ENCODE data around the gene LIPC. TPM values are rescaled to one million over a fixed set of nuclear protein-coding genes. Genes with fewer than 3 reads are reported as not detected.

LIPC gene
- total and polyA plus RNA-seq, 7 donors = 0.01 TPM; not detected in 6

DNA sequence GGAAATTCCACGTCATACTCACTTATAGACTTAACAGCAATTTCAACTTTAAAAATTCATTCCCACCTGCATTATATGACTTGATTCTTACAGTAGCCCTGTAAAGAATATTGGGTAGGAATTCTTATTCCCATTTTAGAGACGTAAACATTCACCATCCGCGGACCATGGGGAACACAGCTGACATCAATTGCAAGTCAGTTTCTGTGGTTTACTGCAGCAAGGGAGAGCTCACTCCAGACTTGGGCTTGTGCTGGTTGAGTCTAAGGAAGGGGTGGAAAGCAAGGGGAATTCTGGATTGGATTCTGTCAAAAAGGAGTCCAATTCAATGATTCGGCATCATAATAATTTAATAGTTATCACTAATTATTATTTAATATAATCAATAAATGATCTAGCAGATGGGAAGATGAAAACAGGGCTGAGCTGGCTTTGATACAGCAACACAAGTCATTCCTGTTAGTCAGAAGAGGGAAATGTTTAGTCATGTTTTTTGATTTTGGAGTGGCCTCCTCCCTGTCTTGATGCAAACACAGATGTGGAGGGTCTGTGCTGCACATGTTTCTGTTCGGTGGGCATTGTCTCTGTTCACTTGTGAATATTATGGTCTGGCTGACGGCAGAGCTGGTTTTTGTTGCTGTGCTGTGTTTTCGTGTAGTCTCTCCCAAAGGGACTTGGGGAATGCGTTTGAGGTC lies 9.7 kb downstream of the LIPC start:
- H3K9me3 ChIP-seq = no peaks in the 10 kb centered on the region
- H3K27ac ChIP-seq = no peak overlapping the region
- H3K4me3 ChIP-seq = no peak overlapping the region
- DNase-seq (no peak), ATAC-seq (no peak)
- no peaks in the 10 kb centered on the region for H3K36me3 ChIP-seq (ENCODE audit: insufficient read depth in 1 of 2, low read depth in 1 of 2)
- intact Hi-C loops (cut with DNase I) = loop anchor here in 1 of 2 donors (10.0 kb wide), 2 partner anchors 217 to 303 kb away; partner anchors contain the start of gene ADAM10
- WGBS, 3 donors = 73 to 84% (median 82%) methylated on average over 9 of the region's 9 CpGs
- TF ChIP-seq, protein P1, sequence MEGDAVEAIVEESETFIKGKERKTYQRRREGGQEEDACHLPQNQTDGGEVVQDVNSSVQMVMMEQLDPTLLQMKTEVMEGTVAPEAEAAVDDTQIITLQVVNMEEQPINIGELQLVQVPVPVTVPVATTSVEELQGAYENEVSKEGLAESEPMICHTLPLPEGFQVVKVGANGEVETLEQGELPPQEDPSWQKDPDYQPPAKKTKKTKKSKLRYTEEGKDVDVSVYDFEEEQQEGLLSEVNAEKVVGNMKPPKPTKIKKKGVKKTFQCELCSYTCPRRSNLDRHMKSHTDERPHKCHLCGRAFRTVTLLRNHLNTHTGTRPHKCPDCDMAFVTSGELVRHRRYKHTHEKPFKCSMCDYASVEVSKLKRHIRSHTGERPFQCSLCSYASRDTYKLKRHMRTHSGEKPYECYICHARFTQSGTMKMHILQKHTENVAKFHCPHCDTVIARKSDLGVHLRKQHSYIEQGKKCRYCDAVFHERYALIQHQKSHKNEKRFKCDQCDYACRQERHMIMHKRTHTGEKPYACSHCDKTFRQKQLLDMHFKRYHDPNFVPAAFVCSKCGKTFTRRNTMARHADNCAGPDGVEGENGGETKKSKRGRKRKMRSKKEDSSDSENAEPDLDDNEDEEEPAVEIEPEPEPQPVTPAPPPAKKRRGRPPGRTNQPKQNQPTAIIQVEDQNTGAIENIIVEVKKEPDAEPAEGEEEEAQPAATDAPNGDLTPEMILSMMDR (IDR thresholded peaks at IDR 0.05) = no peak
- no peaks in the 10 kb centered on the region for H3K27me3 ChIP-seq (ENCODE audit: insufficient read depth in 3 of 3, low read length in 2 of 3)
- H3K4me1 ChIP-seq = peaks cover 32% of the 10 kb centered on the region

- DNase-seq (no peak), ATAC-seq (no peak)
- H3K27ac ChIP-seq = no peak overlapping the region
- WGBS, 3 donors = 82 to 85% (median 84%) methylated on average over 4 of the region's 4 CpGs
- TF ChIP-seq, protein P1 (IDR thresholded peaks at IDR 0.05) = no peak
- H3K4me3 ChIP-seq = no peak overlapping the region
- no peaks in the 10 kb centered on the region for H3K9me3 ChIP-seq
- no peaks in the 10 kb centered on the region for H3K27me3 ChIP-seq (ENCODE audit: insufficient read depth in 3 of 3, low read length in 2 of 3)
- H3K36me3 ChIP-seq (ENCODE audit: insufficient read depth in 1 of 2, low read depth in 1 of 2) = no peaks in the 10 kb centered on the region
- intact Hi-C loops (cut with DNase I) = loop anchor here in 1 of 2 donors (10.0 kb wide), 2 partner anchors 217 to 303 kb away; partner anchors contain the start of gene ADAM10
- peaks cover 32% of the 10 kb centered on the region for H3K4me1 ChIP-seq
Observed at GRCh38 chr15:58442122-58442521, 10.3 kb downstream of the LIPC start.

DNA sequence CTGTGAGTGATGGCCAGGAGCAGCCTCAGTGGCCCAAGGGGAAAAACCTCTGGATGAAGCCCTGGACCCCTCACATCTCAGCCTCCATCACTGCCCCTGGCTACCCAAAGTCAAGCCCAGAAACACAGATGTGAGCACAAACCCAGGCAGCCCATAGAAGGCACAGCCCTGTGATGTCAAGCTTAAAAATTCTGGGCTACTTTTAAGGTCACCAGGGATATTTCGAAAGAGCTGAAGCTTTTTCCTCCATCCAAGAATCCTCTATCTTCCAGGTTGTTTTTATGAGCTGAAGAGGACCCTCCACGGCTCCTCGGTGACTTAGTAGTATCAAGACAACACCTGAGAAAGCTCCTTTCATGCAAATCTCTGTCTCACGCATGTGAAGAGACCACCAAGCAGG lies 11.5 kb downstream of the LIPC start:
- WGBS, 3 donors = 96 to 97% (median 97%) methylated on average over 4 of the region's 4 CpGs
- ATAC-seq (no peak), DNase-seq (no peak)
- H3K4me3 ChIP-seq = no peak overlapping the region
- TF ChIP-seq, protein P1 (IDR thresholded peaks at IDR 0.05) = no peak
- no peaks in the 10 kb centered on the region for H3K27me3 ChIP-seq (ENCODE audit: insufficient read depth in 3 of 3, low read length in 2 of 3)
- no peaks in the 10 kb centered on the region for H3K36me3 ChIP-seq (ENCODE audit: insufficient read depth in 1 of 2, low read depth in 1 of 2)
- no peak overlapping the region for H3K27ac ChIP-seq
- intact Hi-C loops (cut with DNase I) = loop anchor here in 1 of 2 donors (10.0 kb wide), 2 partner anchors 219 to 301 kb away; partner anchors contain the start of gene ADAM10
- no peaks in the 10 kb centered on the region for H3K9me3 ChIP-seq
- peaks cover 32% of the 10 kb centered on the region for H3K4me1 ChIP-seq

DNA sequence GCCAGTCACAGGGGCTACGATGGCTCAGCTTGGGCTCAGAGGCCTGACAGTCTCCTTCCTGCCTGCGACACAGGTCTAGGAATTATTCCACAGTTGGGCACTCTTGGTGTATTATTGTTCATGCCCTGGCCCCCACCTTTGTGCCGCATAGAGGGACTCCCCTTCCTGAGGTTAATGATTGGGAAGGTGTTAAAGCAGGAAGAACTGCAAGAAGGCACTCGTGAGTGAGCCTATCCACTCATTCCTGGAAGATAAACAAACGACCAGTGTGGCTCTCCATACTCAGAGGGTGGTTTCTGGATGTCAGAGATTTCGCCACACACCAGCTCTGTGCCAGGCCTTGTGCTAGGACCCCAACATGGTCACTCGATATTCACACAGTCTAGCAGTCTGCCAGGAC lies 12.3 kb downstream of the LIPC start:
- H3K27me3 ChIP-seq (ENCODE audit: insufficient read depth in 3 of 3, low read length in 2 of 3) = no peaks in the 10 kb centered on the region
- no peaks in the 10 kb centered on the region for H3K9me3 ChIP-seq
- H3K27ac ChIP-seq = no peak overlapping the region
- WGBS, 3 donors = 66 to 79% (median 71%) methylated on average over 7 of the region's 7 CpGs
- DNase-seq = no peak
- H3K4me1 ChIP-seq = peaks cover 28% of the 10 kb centered on the region
- intact Hi-C loops (cut with DNase I) = loop anchor here in 1 of 2 donors (10.0 kb wide), 2 partner anchors 219 to 301 kb away; partner anchors contain the start of gene ADAM10
- H3K36me3 ChIP-seq (ENCODE audit: insufficient read depth in 1 of 2, low read depth in 1 of 2) = no peaks in the 10 kb centered on the region
- TF ChIP-seq, protein P1 (IDR thresholded peaks at IDR 0.05) = no peak
- ATAC-seq = no peak
- H3K4me3 ChIP-seq = no peak overlapping the region
